HT-29 (cell line): ENCODE data around the gene STEAP3. TPM values are rescaled to one million over a fixed set of nuclear protein-coding genes. Genes with fewer than 3 reads are reported as not detected.

Experiments used
- DNase-seq: peaks from one replicate; pipeline ENCODE4 v3.0.0-alpha.2; 2015; ENCODE audit warnings: low spot score
- total RNA-seq: library from RNA; depleted of rRNA; stranded (reverse); fragments of >200 nt; shearing (Covaris generic); gene quantifications from 2 replicates; pipeline ENCODE4 v1.2.3, GENCODE V29; 2014

Gene STEAP3
- total RNA-seq, 1 experiment from 2014 or later = 9.3 TPM

DNA sequence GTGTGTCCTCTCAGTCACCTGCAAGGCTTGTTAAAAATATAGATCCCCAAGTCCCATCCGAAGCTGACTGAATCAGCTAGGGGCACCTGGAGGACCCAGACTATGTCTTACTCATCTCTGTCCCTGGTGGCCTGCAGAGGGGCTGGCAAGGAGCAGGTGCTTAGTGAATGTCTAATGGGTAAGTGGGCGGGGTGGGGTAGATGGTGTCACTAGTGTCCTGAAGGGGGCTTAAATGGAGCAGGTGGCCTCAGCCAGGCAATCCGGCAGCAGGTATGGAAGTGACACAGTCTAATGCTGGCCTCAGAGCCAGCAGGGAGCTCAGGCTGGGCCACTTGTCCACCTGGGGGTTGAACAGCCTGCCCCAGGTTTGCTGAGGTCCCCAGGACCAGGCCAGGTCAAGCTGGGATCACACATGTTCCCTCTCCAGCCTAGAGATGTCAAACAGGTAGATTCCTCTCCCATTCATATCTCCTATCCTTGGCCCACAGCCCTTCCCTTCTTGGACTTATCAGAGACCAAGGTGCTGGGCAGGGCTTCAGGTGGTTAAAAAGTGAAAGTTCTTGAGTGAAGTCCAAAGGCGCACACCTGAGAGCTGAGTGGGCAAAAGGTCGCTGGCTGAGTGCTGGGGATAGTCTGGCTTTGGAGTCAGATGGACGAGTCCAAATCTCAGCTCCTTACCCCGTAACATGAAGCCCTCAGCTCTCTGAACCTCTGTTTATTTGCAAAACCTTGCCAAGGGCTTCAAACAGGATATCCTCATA lies 1.7 kb downstream of the STEAP3 start:
- DNase-seq = no peak

DNA sequence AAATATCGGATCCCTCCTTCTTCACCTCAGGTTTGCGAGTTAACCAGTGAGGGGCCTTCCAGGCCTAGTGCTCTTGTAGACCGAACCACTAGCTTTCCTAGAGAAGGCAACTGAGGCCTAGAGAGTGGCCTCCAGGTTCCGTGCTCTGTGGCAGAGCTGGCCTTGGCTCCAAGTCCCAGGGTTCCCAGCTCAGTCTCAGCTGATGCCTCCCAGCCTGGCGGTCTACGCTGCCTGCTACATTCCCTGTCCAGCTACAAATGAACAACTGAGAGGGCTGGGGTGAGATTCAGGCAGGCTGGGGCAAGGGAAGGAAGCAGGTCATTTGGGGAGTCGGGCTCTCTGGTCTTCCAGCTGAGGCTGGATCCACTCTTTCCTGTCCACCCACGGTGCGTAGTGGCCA lies 2.3 kb downstream of the STEAP3 start:
- no peak for DNase-seq

- DNase-seq = no peak
These were observed 3.7 kb downstream of the STEAP3 start for GRCh38 chr2:119227346-119227745.

DNA sequence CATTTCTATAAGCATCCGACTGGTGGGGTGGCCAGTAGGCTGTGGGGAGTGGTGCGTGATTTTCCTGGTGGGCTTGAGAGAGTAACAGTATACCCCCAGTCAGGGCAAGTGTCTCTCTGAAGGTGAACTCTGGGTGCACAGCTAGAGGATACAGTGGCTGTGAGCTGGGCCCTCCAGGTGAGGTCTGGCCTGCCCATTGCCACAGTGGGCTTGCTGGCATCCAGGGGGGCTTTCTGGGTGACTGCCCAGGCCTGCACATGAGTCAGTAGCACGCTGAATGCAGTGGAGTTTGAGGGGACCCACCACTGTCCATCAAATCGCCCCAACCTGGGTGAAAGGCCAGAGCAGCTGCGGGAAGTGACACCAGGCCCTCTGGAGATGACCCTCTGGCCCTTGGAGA lies 4.5 kb downstream of the STEAP3 start:
- DNase-seq = no peak

- DNase-seq = no peak
These were observed 5.3 kb downstream of the STEAP3 start for GRCh38 chr2:119228964-119229363.

GRCh38 chr2:119229716-119230115 lies 6.1 kb downstream of the STEAP3 start:
- no peak for DNase-seq

DNA sequence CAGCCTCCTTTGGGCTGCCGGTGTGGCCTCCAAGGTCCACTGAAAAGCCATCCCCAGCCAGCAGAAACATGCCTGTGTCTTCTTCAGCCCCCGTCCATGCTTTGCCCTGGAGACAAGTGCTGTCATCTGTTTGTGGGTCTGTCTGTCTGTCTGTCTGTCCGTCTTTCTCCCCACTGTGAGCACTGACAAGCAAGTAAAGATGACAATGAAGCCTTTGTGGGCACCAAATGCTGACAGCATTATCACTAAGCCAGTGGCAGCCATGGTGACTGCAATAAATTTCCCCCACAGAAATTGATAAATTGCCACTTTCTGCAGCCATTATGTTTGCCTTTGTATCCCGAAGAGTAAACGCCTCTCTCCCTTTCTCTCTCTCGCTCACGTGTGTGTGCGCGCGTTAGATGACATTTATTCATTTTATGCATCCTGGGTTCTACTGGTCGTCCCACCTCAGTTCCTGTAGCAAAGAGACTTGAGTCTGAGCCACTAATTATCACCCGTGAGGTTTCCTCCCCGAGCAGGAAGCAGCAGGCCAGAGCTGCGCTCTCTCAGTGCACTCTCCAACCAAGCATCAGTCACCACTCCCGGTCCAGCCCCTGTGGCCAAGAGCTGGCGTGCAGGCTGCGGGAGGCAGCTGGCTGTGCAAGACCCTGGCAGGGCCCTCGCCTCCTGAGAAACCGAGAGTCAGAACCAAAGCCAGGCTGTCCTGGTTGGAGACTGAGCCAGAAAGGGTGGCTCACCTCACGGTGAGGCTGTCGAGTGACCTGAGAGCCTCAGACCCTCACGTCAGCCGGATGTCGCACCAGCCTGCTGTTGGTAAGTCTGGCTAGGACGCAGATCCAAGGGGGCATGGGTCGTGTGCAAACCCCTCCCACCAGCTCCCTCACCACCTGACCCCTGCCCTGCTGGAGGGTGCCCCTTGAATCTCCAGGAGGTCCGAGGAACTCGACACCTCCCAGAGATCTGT lies 6.9 kb downstream of the STEAP3 start:
- DNase-seq = no peak

- DNase-seq = no peak
These were observed 8.5 kb downstream of the STEAP3 start for GRCh38 chr2:119231975-119232665.

DNA sequence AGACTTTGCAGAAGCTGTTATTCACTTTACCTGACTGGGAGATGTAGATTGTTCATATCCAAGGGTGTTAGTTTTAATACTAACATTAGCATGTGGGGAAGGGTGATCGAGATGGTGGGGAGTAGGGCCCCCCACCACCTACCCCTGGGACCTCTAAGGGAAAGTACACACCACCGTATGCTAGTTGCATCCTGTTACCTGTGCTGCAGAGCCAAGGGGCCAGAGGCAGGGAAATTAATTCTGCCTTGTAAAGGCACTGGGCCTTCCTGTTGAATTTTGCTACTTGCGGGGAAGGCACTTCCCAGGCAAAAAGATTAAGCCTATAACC lies 9.0 kb downstream of the STEAP3 start:
- DNase-seq = no peak

GRCh38 chr2:119233326-119234020 lies 9.8 kb downstream of the STEAP3 start:
- no peak for DNase-seq

DNA sequence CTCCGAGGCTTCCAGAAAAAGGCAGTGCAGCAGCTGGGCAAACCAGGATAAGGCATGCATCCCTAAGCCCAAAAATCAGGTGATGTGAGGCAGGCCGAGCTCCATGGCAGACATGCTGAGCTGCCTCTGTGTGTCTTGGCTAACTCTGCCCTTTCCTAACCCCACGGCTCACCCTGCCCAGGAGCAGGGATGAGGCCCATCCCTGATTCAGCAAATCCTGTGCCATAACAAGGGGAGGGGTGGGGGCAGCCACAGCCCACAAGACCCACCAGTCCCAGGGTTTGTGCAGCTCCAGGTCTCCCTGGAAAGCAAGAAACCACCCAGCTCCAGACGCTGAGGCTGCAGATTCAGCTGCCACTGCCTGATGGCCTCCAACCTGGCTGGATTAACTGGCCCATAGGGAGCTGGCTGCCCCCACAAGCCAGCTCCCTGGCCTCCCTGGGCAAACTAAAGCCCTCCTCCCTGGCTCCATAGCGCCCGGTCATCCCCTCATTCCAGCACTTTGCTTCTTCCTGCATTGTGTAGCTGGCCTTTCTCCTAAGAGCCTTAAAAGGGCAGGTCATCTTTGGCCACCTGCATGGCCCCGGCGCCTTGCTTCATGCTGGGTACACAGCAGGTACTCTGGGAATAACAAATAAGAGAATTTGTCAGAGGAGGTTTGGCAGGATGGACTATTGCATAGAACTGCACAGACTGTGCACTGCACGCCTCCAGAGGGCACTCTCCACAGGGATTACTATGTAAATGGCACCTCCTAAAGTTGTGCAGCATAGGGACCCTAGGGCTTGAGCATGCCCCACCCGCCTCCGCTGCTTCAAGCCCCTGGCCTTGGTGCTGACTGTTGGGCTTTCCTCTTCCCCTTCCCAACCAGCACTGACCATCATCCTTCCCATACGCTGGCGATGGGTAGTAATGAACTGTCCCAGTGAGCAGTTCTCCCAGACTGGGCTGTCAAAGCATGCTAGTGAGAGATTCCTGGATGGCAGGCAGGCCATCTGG lies 10.7 kb downstream of the STEAP3 start:
- DNase-seq = no peak

DNA sequence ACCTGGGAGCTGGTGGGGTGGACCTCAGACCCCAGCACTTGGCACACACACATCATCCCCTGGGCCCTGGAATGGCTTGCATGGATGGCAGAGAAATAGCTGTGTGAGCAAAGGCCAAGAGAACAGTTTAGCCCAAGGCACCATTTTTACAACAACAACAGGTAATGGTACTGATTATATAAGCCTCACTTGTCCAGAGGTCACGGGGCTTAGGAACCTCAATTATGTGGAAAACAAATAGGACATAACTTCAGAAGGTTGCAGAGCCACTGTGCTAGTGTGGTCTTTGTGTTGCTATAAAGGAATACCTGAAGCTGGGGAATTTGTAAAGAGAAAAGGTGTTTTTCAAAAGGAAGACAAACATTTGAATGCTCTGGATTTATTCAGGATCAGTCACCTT lies 13.2 kb downstream of the STEAP3 start:
- DNase-seq = no peak

GRCh38 chr2:119240311-119241204 lies 16.9 kb downstream of the STEAP3 start:
- DNase-seq = no peak

GRCh38 chr2:119241205-119241532 lies 17.5 kb downstream of the STEAP3 start:
- no peak for DNase-seq

GRCh38 chr2:119242276-119243119 lies 18.9 kb downstream of the STEAP3 start:
- DNase-seq = no peak

- no peak for DNase-seq
These were observed 20.0 kb downstream of the STEAP3 start for GRCh38 chr2:119243621-119244020.

DNA sequence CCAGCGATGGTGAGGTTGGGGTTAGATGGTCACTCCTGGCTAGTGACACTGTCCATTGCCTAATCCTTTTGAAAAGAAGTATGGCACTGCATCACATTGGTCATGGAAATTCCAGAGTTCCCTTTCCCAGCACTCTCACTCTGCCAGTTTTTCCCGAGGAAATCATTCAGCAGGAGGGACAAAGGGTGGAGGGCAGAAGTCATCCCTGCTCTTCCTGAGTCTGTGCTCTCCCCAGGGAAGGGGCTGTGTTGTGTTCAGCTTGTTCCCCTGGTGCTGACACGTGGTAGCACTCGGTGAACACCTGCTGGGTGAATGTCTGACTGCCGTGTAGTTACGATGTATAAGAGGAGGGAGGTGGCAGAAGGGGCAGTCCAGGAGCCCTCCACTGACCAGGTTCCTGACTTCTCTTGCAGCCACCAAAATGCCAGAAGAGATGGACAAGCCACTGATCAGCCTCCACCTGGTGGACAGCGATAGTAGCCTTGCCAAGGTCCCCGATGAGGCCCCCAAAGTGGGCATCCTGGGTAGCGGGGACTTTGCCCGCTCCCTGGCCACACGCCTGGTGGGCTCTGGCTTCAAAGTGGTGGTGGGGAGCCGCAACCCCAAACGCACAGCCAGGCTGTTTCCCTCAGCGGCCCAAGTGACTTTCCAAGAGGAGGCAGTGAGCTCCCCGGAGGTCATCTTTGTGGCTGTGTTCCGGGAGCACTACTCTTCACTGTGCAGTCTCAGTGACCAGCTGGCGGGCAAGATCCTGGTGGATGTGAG lies 21.6 kb downstream of the STEAP3 start:
- no peak for DNase-seq

GRCh38 chr2:119245841-119246230 lies 22.2 kb downstream of the STEAP3 start:
- DNase-seq = no peak
